TTC549 (cell line): ENCODE results near the gene TGIF2.
"Not testable (repeated sequence)": the region's sequence is repeated elsewhere in the genome, so short reads cannot be mapped to it uniquely, and the experiment has no call there.

Experiments used
- FAIRE-seq: peaks from 2 replicates; lab custom pipeline; 2012; peaks lifted over from hg19 to GRCh38; lab: Jason Lieb, UNC

The TGIF2 gene

GRCh38 chr20:36547186-36548005 is 26.0 kb upstream of the TGIF2 start:
- FAIRE-seq = no peak

GRCh38 chr20:36548006-36548315 is 25.4 kb upstream of the TGIF2 start:
- no peak for FAIRE-seq

- FAIRE-seq = no peak
These were observed 24.4 kb upstream of the TGIF2 start for GRCh38 chr20:36548704-36549627.

- FAIRE-seq = no peak
These were observed 23.8 kb upstream of the TGIF2 start for GRCh38 chr20:36549628-36549941.

GRCh38 chr20:36549942-36550789 is 23.2 kb upstream of the TGIF2 start:
- FAIRE-seq = no peak

- FAIRE-seq = no peak
These were observed 22.6 kb upstream of the TGIF2 start for GRCh38 chr20:36550790-36551299.

GRCh38 chr20:36555248-36555647 is 18.1 kb upstream of the TGIF2 start:
- FAIRE-seq = no peak

GRCh38 chr20:36562724-36563123 is 10.7 kb upstream of the TGIF2 start:
- FAIRE-seq = no peak

- FAIRE-seq = no peak
These were observed 10.0 kb upstream of the TGIF2 start for GRCh38 chr20:36563374-36563773.

- not testable (repeated sequence) for FAIRE-seq
These were observed 9.2 kb upstream of the TGIF2 start for GRCh38 chr20:36564078-36564725.

- not testable (repeated sequence) for FAIRE-seq
These were observed 8.7 kb upstream of the TGIF2 start for GRCh38 chr20:36564726-36565121.

GRCh38 chr20:36565520-36565919 is 7.9 kb upstream of the TGIF2 start:
- no peak for FAIRE-seq

- no peak for FAIRE-seq
These were observed 3.5 kb upstream of the TGIF2 start for GRCh38 chr20:36569847-36570429.

GRCh38 chr20:36571564-36572504 is 1.6 kb upstream of the TGIF2 start:
- no peak for FAIRE-seq

- no peak for FAIRE-seq
These were observed 695 bp upstream of the TGIF2 start for GRCh38 chr20:36572701-36573102.

- FAIRE-seq = no peak
These were observed 485 bp downstream of the TGIF2 start for GRCh38 chr20:36573798-36574365.

- FAIRE-seq = no peak
These were observed 1.2 kb downstream of the TGIF2 start for GRCh38 chr20:36574366-36575135.

- FAIRE-seq = no peak
These were observed 2.7 kb downstream of the TGIF2 start for GRCh38 chr20:36576081-36576445.

GRCh38 chr20:36578356-36579041 is 5.1 kb downstream of the TGIF2 start:
- no peak for FAIRE-seq
